ENCODE results near the gene TENM3. TPM values are rescaled to one million over a fixed set of nuclear protein-coding genes. Genes with fewer than 3 reads are reported as not detected.

Gene TENM3
- total RNA-seq, 1 donor from 2014 or later = 124 TPM

DNA sequence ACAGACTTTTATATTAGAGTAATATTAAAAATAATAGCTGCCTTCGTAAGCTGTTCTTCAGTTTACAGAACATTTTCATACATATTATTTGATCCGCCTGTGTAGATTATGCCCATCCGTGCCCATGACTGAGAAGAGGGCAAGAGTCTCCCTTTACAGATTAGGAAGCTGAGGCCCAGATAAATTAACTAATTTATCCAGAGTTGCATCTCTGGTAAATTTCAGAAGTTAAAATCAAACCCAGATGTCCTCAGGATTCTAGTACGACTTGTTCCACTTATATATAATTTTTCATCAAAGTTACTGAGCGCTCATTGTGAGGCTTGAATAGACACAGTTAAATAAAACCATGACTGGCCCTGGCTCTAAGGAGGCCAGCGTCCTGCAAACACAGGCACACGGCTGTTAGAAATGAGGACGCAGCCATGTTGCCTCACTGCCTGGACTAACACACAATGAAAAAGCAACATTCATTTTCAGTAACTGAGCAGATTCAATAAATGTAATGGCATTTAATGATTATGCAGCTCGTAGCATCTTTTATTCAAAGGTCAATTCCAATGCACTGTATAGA lies 148.0 kb downstream of the TENM3 start:
- TF ChIP-seq, protein P1, sequence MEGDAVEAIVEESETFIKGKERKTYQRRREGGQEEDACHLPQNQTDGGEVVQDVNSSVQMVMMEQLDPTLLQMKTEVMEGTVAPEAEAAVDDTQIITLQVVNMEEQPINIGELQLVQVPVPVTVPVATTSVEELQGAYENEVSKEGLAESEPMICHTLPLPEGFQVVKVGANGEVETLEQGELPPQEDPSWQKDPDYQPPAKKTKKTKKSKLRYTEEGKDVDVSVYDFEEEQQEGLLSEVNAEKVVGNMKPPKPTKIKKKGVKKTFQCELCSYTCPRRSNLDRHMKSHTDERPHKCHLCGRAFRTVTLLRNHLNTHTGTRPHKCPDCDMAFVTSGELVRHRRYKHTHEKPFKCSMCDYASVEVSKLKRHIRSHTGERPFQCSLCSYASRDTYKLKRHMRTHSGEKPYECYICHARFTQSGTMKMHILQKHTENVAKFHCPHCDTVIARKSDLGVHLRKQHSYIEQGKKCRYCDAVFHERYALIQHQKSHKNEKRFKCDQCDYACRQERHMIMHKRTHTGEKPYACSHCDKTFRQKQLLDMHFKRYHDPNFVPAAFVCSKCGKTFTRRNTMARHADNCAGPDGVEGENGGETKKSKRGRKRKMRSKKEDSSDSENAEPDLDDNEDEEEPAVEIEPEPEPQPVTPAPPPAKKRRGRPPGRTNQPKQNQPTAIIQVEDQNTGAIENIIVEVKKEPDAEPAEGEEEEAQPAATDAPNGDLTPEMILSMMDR (IDR thresholded peaks at IDR 0.05; ENCODE audit: partially characterized antibody, unreplicated experiment) = no peak

DNA sequence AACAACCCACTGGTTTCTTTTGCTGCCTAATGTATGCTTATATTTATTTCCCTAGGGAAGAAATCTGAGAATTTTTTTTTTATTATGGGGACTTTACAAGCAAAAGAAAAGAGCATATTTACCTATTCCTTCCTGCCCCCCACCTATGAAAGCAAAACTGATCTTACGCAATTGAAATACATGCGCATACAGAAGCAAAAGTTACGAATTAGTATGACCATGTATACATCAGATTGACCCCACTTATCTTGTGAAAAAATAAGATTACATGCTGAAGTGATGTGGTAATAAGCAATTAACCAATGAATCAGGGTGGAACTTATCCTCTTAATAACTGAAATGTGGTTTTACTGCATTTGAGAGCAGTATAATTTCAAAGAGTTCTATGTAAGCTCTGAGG lies 151.0 kb downstream of the TENM3 start:
- no peaks in the 10 kb centered on the region for H3K9me3 Mint-ChIP-seq (ENCODE audit: unreplicated experiment)
- H3K27ac Mint-ChIP-seq (ENCODE audit: unreplicated experiment) = no peak overlapping the region
- H3K27me3 Mint-ChIP-seq (ENCODE audit: unreplicated experiment) = no peaks in the 10 kb centered on the region
- DNase-seq = no peak
- no peaks in the 10 kb centered on the region for H3K36me3 Mint-ChIP-seq (ENCODE audit: unreplicated experiment)
- TF ChIP-seq, protein P1 (IDR thresholded peaks at IDR 0.05; ENCODE audit: partially characterized antibody, unreplicated experiment) = no peak
- H3K4me1 Mint-ChIP-seq (ENCODE audit: low read depth, unreplicated experiment) = peaks cover 5% of the 10 kb centered on the region
- H3K4me3 Mint-ChIP-seq (ENCODE audit: unreplicated experiment) = no peak overlapping the region

More for the DNA sequence above, 148.0 kb downstream of the TENM3 start:
- DNase-seq = no peak
- Mint-ChIP-seq H3K27me3 (ENCODE audit: unreplicated experiment) (no peaks in the 10 kb centered on the region), H3K4me1 (ENCODE audit: low read depth, unreplicated experiment) (peaks cover 8% of the 10 kb centered on the region), H3K27ac (ENCODE audit: unreplicated experiment) (no peak overlapping the region), H3K4me3 (ENCODE audit: unreplicated experiment) (no peak overlapping the region), H3K36me3 (ENCODE audit: unreplicated experiment) (no peaks in the 10 kb centered on the region), H3K9me3 (ENCODE audit: unreplicated experiment) (no peaks in the 10 kb centered on the region)

- no peaks in the 10 kb centered on the region for H3K27me3 Mint-ChIP-seq (ENCODE audit: unreplicated experiment)
- no peak overlapping the region for H3K27ac Mint-ChIP-seq (ENCODE audit: unreplicated experiment)
- H3K4me1 Mint-ChIP-seq (ENCODE audit: low read depth, unreplicated experiment) = peaks cover 2% of the 10 kb centered on the region
- H3K4me3 Mint-ChIP-seq (ENCODE audit: unreplicated experiment) = no peak overlapping the region
- no peaks in the 10 kb centered on the region for H3K36me3 Mint-ChIP-seq (ENCODE audit: unreplicated experiment)
- DNase-seq = no peak
- TF ChIP-seq, protein P1 (IDR thresholded peaks at IDR 0.05; ENCODE audit: partially characterized antibody, unreplicated experiment) = no peak
- no peaks in the 10 kb centered on the region for H3K9me3 Mint-ChIP-seq (ENCODE audit: unreplicated experiment)
Observed at GRCh38 chr4:182400081-182400480, 156.9 kb downstream of the TENM3 start.

GRCh38 chr4:182400790-182401189 lies 157.6 kb downstream of the TENM3 start:
- no peaks in the 10 kb centered on the region for H3K36me3 Mint-ChIP-seq (ENCODE audit: unreplicated experiment)
- no peak for DNase-seq
- peaks cover 2% of the 10 kb centered on the region for H3K4me1 Mint-ChIP-seq (ENCODE audit: low read depth, unreplicated experiment)
- H3K4me3 Mint-ChIP-seq (ENCODE audit: unreplicated experiment) = no peak overlapping the region
- TF ChIP-seq, protein P1 (IDR thresholded peaks at IDR 0.05; ENCODE audit: partially characterized antibody, unreplicated experiment) = no peak
- H3K27me3 Mint-ChIP-seq (ENCODE audit: unreplicated experiment) = no peaks in the 10 kb centered on the region
- no peak overlapping the region for H3K27ac Mint-ChIP-seq (ENCODE audit: unreplicated experiment)
- peaks cover 5% of the 10 kb centered on the region for H3K9me3 Mint-ChIP-seq (ENCODE audit: unreplicated experiment)

GRCh38 chr4:182404376-182404775 lies 161.2 kb downstream of the TENM3 start:
- H3K27me3 Mint-ChIP-seq (ENCODE audit: unreplicated experiment) = no peaks in the 10 kb centered on the region
- no peak overlapping the region for H3K4me3 Mint-ChIP-seq (ENCODE audit: unreplicated experiment)
- H3K36me3 Mint-ChIP-seq (ENCODE audit: unreplicated experiment) = peaks cover 4% of the 10 kb centered on the region
- H3K27ac Mint-ChIP-seq (ENCODE audit: unreplicated experiment) = no peak overlapping the region
- peaks cover 5% of the 10 kb centered on the region for H3K4me1 Mint-ChIP-seq (ENCODE audit: low read depth, unreplicated experiment)
- peaks cover 6% of the 10 kb centered on the region for H3K9me3 Mint-ChIP-seq (ENCODE audit: unreplicated experiment)
- no peak for DNase-seq
- TF ChIP-seq, protein P1 (IDR thresholded peaks at IDR 0.05; ENCODE audit: partially characterized antibody, unreplicated experiment) = no peak

All from glutamatergic neuron (in vitro differentiated cells).